ENCODE data around the gene HSPB1.

GRCh38 chr7:76300166-76300731 lies 2.2 kb upstream of the HSPB1 start:
- TF ChIP-seq, protein P1, sequence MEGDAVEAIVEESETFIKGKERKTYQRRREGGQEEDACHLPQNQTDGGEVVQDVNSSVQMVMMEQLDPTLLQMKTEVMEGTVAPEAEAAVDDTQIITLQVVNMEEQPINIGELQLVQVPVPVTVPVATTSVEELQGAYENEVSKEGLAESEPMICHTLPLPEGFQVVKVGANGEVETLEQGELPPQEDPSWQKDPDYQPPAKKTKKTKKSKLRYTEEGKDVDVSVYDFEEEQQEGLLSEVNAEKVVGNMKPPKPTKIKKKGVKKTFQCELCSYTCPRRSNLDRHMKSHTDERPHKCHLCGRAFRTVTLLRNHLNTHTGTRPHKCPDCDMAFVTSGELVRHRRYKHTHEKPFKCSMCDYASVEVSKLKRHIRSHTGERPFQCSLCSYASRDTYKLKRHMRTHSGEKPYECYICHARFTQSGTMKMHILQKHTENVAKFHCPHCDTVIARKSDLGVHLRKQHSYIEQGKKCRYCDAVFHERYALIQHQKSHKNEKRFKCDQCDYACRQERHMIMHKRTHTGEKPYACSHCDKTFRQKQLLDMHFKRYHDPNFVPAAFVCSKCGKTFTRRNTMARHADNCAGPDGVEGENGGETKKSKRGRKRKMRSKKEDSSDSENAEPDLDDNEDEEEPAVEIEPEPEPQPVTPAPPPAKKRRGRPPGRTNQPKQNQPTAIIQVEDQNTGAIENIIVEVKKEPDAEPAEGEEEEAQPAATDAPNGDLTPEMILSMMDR (conservative IDR thresholded peaks at IDR 0.05; ENCODE audit: low read depth in 2 of 2): no peak
- TF ChIP-seq EZH2 (IDR thresholded peaks at IDR 0.05; ENCODE audit: low read depth, unreplicated experiment) (no peak), JUNB (IDR thresholded peaks at IDR 0.05; ENCODE audit: unreplicated experiment) (no peak), EZH2phosphoT487 (IDR thresholded peaks at IDR 0.05; ENCODE audit: unreplicated experiment) (no peak), POLR2AphosphoS5 (IDR thresholded peaks at IDR 0.05; ENCODE audit: low read depth) (no peak), CREB1 (CRISPR knock-in tag; IDR thresholded peaks at IDR 0.05; ENCODE audit: low read depth) (no peak), ZNF462 (CRISPR knock-in tag; IDR thresholded peaks at IDR 0.05) (no peak), NANOG (IDR thresholded peaks at IDR 0.05; ENCODE audit: borderline replicate concordance) (no peak), ZNF114 (CRISPR knock-in tag; IDR thresholded peaks at IDR 0.05) (no peak)
- TF ChIP-seq, protein P2, sequence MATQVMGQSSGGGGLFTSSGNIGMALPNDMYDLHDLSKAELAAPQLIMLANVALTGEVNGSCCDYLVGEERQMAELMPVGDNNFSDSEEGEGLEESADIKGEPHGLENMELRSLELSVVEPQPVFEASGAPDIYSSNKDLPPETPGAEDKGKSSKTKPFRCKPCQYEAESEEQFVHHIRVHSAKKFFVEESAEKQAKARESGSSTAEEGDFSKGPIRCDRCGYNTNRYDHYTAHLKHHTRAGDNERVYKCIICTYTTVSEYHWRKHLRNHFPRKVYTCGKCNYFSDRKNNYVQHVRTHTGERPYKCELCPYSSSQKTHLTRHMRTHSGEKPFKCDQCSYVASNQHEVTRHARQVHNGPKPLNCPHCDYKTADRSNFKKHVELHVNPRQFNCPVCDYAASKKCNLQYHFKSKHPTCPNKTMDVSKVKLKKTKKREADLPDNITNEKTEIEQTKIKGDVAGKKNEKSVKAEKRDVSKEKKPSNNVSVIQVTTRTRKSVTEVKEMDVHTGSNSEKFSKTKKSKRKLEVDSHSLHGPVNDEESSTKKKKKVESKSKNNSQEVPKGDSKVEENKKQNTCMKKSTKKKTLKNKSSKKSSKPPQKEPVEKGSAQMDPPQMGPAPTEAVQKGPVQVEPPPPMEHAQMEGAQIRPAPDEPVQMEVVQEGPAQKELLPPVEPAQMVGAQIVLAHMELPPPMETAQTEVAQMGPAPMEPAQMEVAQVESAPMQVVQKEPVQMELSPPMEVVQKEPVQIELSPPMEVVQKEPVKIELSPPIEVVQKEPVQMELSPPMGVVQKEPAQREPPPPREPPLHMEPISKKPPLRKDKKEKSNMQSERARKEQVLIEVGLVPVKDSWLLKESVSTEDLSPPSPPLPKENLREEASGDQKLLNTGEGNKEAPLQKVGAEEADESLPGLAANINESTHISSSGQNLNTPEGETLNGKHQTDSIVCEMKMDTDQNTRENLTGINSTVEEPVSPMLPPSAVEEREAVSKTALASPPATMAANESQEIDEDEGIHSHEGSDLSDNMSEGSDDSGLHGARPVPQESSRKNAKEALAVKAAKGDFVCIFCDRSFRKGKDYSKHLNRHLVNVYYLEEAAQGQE (IDR thresholded peaks at IDR 0.05; ENCODE audit: unreplicated experiment): no peak
- TF ChIP-seq, protein P3, sequence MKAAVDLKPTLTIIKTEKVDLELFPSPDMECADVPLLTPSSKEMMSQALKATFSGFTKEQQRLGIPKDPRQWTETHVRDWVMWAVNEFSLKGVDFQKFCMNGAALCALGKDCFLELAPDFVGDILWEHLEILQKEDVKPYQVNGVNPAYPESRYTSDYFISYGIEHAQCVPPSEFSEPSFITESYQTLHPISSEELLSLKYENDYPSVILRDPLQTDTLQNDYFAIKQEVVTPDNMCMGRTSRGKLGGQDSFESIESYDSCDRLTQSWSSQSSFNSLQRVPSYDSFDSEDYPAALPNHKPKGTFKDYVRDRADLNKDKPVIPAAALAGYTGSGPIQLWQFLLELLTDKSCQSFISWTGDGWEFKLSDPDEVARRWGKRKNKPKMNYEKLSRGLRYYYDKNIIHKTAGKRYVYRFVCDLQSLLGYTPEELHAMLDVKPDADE (IDR thresholded peaks at IDR 0.05): no peak
